H9 (cell line): ENCODE measurements around the gene SPATS2. TPM values are rescaled to one million over a fixed set of nuclear protein-coding genes. Genes with fewer than 3 reads are reported as not detected.
"Not testable (repeated sequence)": the region's sequence is repeated elsewhere in the genome, so short reads cannot be mapped to it uniquely, and the experiment has no call there.

Source experiments
- DNase-seq: peaks from one replicate; pipeline ENCODE4 v3.0.0-alpha.2; 2017
- H2AFZ ChIP-seq: one replicate; pipeline ENCODE4 v1.6.1; 2013; ENCODE audit warnings: mild to moderate bottlenecking, low read length, control low read depth, moderate library complexity
- H2AK5ac ChIP-seq: 2 replicates; pipeline ENCODE4 v1.6.1; 2013; ENCODE audit warnings: low read length, control low read depth, mixed read lengths; ENCODE audit not compliant: insufficient read length
- H2BK120ac ChIP-seq: one replicate; pipeline ENCODE4 v1.6.1; 2013; ENCODE audit warnings: low read depth, mild to moderate bottlenecking, low read length, control low read depth, inconsistent platforms; ENCODE audit not compliant: poor library complexity, severe bottlenecking
- H2BK12ac ChIP-seq: 2 replicates; pipeline ENCODE4 v1.6.1; 2013; ENCODE audit warnings: low read length, control low read depth, mixed read lengths, low read depth; ENCODE audit not compliant: insufficient read length
- H2BK15ac ChIP-seq: 2 replicates; pipeline ENCODE4 v1.6.1; 2013; ENCODE audit warnings: low read depth, low read length, control low read depth
- H2BK20ac ChIP-seq: one replicate; pipeline ENCODE4 v1.6.1; 2013; ENCODE audit warnings: low read depth, mild to moderate bottlenecking, low read length, control low read depth, inconsistent platforms; ENCODE audit not compliant: poor library complexity, severe bottlenecking
- H2BK5ac ChIP-seq: 2 replicates; pipeline ENCODE4 v1.6.1; 2013; ENCODE audit warnings: low read length, control low read depth, mixed read lengths; ENCODE audit not compliant: insufficient read length
- H3K14ac ChIP-seq: 2 replicates; pipeline ENCODE4 v1.6.1; 2013; ENCODE audit warnings: low read length, control low read depth; ENCODE audit not compliant: insufficient read depth
- H3K18ac ChIP-seq: 2 replicates; pipeline ENCODE4 v1.6.1; 2013; ENCODE audit warnings: low read depth, mild to moderate bottlenecking, mixed read lengths, low read length, control low read depth; ENCODE audit not compliant: insufficient read length
- H3K23ac ChIP-seq: 2 replicates; pipeline ENCODE4 v1.6.1; 2013; ENCODE audit warnings: low read length, control low read depth, mixed read lengths, low read depth; ENCODE audit not compliant: insufficient read length
- H3K23me2 ChIP-seq: 2 replicates; pipeline ENCODE4 v1.6.1; 2013; ENCODE audit warnings: low read depth, mild to moderate bottlenecking, mixed read lengths, low read length, control low read depth; ENCODE audit not compliant: insufficient read length, poor library complexity, severe bottlenecking
- H3K27ac ChIP-seq: 2 replicates; pipeline ENCODE4 v1.5.1; 2013; ENCODE audit warnings: low read length, control low read depth, mixed read lengths, low read depth; ENCODE audit not compliant: insufficient read length
- H3K27me3 ChIP-seq: 2 replicates; pipeline ENCODE4 v1.6.1; 2013; ENCODE audit warnings: low read length, control low read depth, inconsistent platforms; ENCODE audit not compliant: insufficient read depth
- H3K4ac ChIP-seq: 2 replicates; pipeline ENCODE4 v1.6.1; 2013; ENCODE audit warnings: low read depth, mild to moderate bottlenecking, control low read depth, inconsistent platforms, low read length, moderate library complexity
- H3K4me1 ChIP-seq: 2 replicates; pipeline ENCODE4 v1.6.1; 2013; ENCODE audit warnings: low read length, control low read depth, inconsistent platforms; ENCODE audit not compliant: insufficient read depth
- H3K4me2 ChIP-seq: 2 replicates; pipeline ENCODE4 v1.6.1; 2013; ENCODE audit warnings: low read length, control low read depth, mixed read lengths; ENCODE audit not compliant: insufficient read length, insufficient read depth
- H3K56ac ChIP-seq: 2 replicates; pipeline ENCODE4 v1.6.1; 2013; ENCODE audit warnings: low read depth, mild to moderate bottlenecking, mixed read lengths, low read length, control low read depth; ENCODE audit not compliant: insufficient read length
- H3K79me1 ChIP-seq: 2 replicates; pipeline ENCODE4 v1.6.1; 2013; ENCODE audit warnings: low read depth, mild to moderate bottlenecking, moderate library complexity, low read length, control low read depth, inconsistent platforms; ENCODE audit not compliant: insufficient read depth, poor library complexity, severe bottlenecking
- H3K79me2 ChIP-seq: 2 replicates; pipeline ENCODE4 v1.6.1; 2013; ENCODE audit warnings: low read length, control low read depth, inconsistent platforms; ENCODE audit not compliant: insufficient read depth
- H3K9ac ChIP-seq: 2 replicates; pipeline ENCODE4 v1.6.1; 2013; ENCODE audit warnings: low read length, control low read depth, mixed read lengths; ENCODE audit not compliant: insufficient read length; ENCODE audit errors: extremely low read depth
- H3K9me3 ChIP-seq: one replicate; pipeline ENCODE4 v1.6.1; 2013; ENCODE audit warnings: low read depth, low read length, inconsistent platforms; ENCODE audit not compliant: control insufficient read depth
- H3T11ph ChIP-seq: one replicate; pipeline ENCODE4 v1.6.1; 2013; ENCODE audit warnings: mild to moderate bottlenecking, low read length, control low read depth, inconsistent platforms
- H4K20me1 ChIP-seq: one replicate; pipeline ENCODE4 v1.6.1; 2013; ENCODE audit not compliant: control insufficient read depth, insufficient read length, insufficient read depth
- H4K5ac ChIP-seq: 2 replicates; pipeline ENCODE4 v1.6.1; 2013; ENCODE audit warnings: low read depth, mild to moderate bottlenecking, mixed read lengths, low read length, control low read depth; ENCODE audit not compliant: insufficient read length
- H4K8ac ChIP-seq: replicated peaks from 2 replicates; pipeline ENCODE4 v1.6.1; 2013; ENCODE audit warnings: low read length, control low read depth, mixed read lengths, low read depth; ENCODE audit not compliant: insufficient read length
- H4K91ac ChIP-seq: 2 replicates; pipeline ENCODE4 v1.6.1; 2013; ENCODE audit warnings: low read depth, mild to moderate bottlenecking, moderate library complexity, mixed read lengths, low read length, control low read depth; ENCODE audit not compliant: insufficient read length
- H3K27ac Mint-ChIP-seq, 3 experiments: 2 replicates in 2 of 3; 3 replicates in 1 of 3; pipeline ENCODE4 v1.8.0; 2020 to 2021; ENCODE audit warnings: mixed read lengths in 3 of 3, mild to moderate bottlenecking in 1 of 3, moderate library complexity in 1 of 3
- H3K27me3 Mint-ChIP-seq: 2 replicates; pipeline ENCODE4 v1.8.0; 2021; ENCODE audit warnings: low read depth, mild to moderate bottlenecking, moderate library complexity, mixed read lengths
- H3K36me3 Mint-ChIP-seq, 3 experiments: 2 replicates in 2 of 3; 3 replicates in 1 of 3; pipeline ENCODE4 v1.8.0; 2020 to 2021; ENCODE audit warnings: low read depth in 3 of 3, mixed read lengths in 3 of 3; ENCODE audit not compliant: insufficient read depth in 1 of 3
- H3K4me1 Mint-ChIP-seq, 2 experiments: 2 replicates each; pipeline ENCODE4 v1.8.0; 2020; ENCODE audit warnings: mixed read lengths in 2 of 2
- H3K4me3 Mint-ChIP-seq, 2 experiments: 2 replicates in 1 of 2; 3 replicates in 1 of 2; pipeline ENCODE4 v1.8.0; 2020 to 2021; ENCODE audit warnings: mild to moderate bottlenecking in 2 of 2, mixed read lengths in 2 of 2, moderate library complexity in 1 of 2
- H3K9me3 Mint-ChIP-seq, 2 experiments: 2 replicates in 1 of 2; 3 replicates in 1 of 2; pipeline ENCODE4 v1.8.0; 2020; ENCODE audit warnings: mild to moderate bottlenecking in 2 of 2, mixed read lengths in 2 of 2, moderate library complexity in 1 of 2
- WGBS: extraction: QIAGEN DNeasy Blood & Tissue Kit; methylation state at CpG from one replicate; pipeline ENCODE4 v1.1.7; 2013; ENCODE audit warnings: missing lambda C conversion rate, low lambda C conversion rate, mixed read lengths; ENCODE audit not compliant: insufficient read length; ENCODE audit errors: extremely low coverage; 5-methylcytosine and 5-hydroxymethylcytosine counted together
- total RNA-seq: library from RNA; stranded (reverse); gene quantifications from 2 replicates; pipeline ENCODE4 v1.2.1, GENCODE V29; 2021
- TF ChIP-seq, protein P1 (sequence below): fragments of 200-600 bp; sonication (generic); conservative IDR thresholded peaks from 3 replicates; pipeline ENCODE4 v1.8.0; 2021; ENCODE audit warnings: antibody characterized with exemption, mild to moderate bottlenecking

The SPATS2 gene
- total RNA-seq, 1 experiment from 2014 or later = 17.1 TPM

DNA sequence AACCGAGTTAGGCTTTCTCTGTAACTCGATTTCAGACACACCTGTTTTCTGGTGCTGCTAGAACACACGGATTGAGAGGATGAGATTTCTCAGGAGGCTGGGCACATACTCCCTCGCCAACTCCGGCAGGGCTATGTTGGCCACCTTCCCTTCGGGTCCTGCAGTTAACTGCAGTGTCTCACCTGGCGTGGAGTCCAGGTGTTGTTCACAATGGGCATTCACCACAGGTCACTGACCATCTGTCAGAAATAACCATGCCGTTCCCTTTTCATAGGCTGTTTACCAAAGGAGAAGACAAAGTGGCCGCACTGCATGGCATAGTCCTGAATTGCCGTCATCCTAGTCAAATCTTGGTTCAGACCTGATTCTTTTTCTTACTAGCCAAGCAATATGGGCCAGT is 166.1 kb downstream of the SPATS2 start:
- no peak overlapping the region for H3K4me3 Mint-ChIP-seq
- Histone ChIP-seq H2BK12ac (no peak overlapping the region), H2BK15ac (no peak overlapping the region), H3K79me1 (no peaks in the 10 kb centered on the region), H3K4me2 (no peak overlapping the region), H3K9me3 (no peaks in the 10 kb centered on the region), H2BK20ac (no peak overlapping the region), H4K5ac (no peak overlapping the region), H3K4me1 (no peaks in the 10 kb centered on the region; the same call in 1 of the 2 replicates), H3K18ac (no peak overlapping the region), H3K79me2 (no peaks in the 10 kb centered on the region), H4K20me1 (no peaks in the 10 kb centered on the region), H2AK5ac (no peak overlapping the region), H3K27me3 (peaks cover 23% of the 10 kb centered on the region), H3K14ac (no peak overlapping the region), H4K91ac (no peak overlapping the region), H3K56ac (no peak overlapping the region), H4K8ac (no peak overlapping the region), H2BK5ac (no peak overlapping the region), H3K4ac (no peak overlapping the region), H2BK120ac (no peak overlapping the region), H2AFZ (no peak overlapping the region), H3K23ac (no peak overlapping the region), H3K27ac (no peak overlapping the region), H3K23me2 (peaks cover 8% of the 10 kb centered on the region), H3T11ph (no peak overlapping the region), H3K9ac (no peak overlapping the region)
- H3K27ac Mint-ChIP-seq = no peak overlapping the region
- peak; percentile 18 for DNase-seq
- no peaks in the 10 kb centered on the region; a peak in 1 of 5 replicates for H3K9me3 Mint-ChIP-seq
- TF ChIP-seq, protein P1, sequence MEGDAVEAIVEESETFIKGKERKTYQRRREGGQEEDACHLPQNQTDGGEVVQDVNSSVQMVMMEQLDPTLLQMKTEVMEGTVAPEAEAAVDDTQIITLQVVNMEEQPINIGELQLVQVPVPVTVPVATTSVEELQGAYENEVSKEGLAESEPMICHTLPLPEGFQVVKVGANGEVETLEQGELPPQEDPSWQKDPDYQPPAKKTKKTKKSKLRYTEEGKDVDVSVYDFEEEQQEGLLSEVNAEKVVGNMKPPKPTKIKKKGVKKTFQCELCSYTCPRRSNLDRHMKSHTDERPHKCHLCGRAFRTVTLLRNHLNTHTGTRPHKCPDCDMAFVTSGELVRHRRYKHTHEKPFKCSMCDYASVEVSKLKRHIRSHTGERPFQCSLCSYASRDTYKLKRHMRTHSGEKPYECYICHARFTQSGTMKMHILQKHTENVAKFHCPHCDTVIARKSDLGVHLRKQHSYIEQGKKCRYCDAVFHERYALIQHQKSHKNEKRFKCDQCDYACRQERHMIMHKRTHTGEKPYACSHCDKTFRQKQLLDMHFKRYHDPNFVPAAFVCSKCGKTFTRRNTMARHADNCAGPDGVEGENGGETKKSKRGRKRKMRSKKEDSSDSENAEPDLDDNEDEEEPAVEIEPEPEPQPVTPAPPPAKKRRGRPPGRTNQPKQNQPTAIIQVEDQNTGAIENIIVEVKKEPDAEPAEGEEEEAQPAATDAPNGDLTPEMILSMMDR = no peak
- H3K36me3 Mint-ChIP-seq = peaks cover 0 to 8% (median 3%) of the 10 kb centered on the region in 3 experiments; a peak in 5 of 7 replicates
- WGBS = no CpG with 5 or more reads among the region's 10 CpGs
- H3K4me1 Mint-ChIP-seq = peaks cover 4 to 15% of the 10 kb centered on the region in 2 experiments; a peak in 3 of 4 replicates
- peaks cover 47% of the 10 kb centered on the region for H3K27me3 Mint-ChIP-seq

DNA sequence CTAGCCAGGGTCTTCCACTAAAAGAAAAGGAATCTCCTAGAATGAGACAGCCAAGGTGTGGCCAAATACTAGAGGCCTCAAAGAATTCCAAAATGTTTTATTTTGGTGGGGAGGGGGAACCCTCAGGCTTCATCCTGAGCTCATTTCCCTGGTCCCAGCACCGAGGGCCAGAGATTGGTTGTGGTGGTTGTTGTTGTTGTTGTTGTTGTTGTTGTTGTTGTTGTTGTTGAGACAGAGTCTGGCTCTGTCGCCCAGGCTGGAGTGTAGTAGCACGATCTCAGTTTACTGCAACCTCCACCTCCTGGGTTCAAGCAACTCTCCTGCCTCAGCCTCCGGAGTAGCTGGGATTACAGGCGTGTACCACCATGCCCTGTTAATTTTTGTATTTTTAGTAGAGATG is 166.9 kb downstream of the SPATS2 start:
- H3T11ph ChIP-seq, H3K27ac Mint-ChIP-seq, H3K14ac ChIP-seq, H3K9me3 Mint-ChIP-seq, H3K18ac ChIP-seq, H4K91ac ChIP-seq, H3K4me2 ChIP-seq, H3K4ac ChIP-seq, H2BK20ac ChIP-seq, H3K56ac ChIP-seq, H3K9ac ChIP-seq, H3K4me3 Mint-ChIP-seq, H3K27ac ChIP-seq, H2BK15ac ChIP-seq, H4K20me1 ChIP-seq, H4K5ac ChIP-seq, DNase-seq, H3K9me3 ChIP-seq, H3K79me1 ChIP-seq, H3K79me2 ChIP-seq, H2BK5ac ChIP-seq, H3K36me3 Mint-ChIP-seq, H3K23ac ChIP-seq, H3K4me1 ChIP-seq, H2AK5ac ChIP-seq, H2BK120ac ChIP-seq, H2BK12ac ChIP-seq, H4K8ac ChIP-seq, H2AFZ ChIP-seq, H3K23me2 ChIP-seq: not testable (repeated sequence)
- no CpG with 5 or more reads among the region's 5 CpGs for WGBS
- Mint-ChIP-seq H3K4me1 (peaks cover 4 to 15% of the 10 kb centered on the region in 2 experiments; a peak in 3 of 4 replicates), H3K27me3 (peaks cover 54% of the 10 kb centered on the region)
- H3K27me3 ChIP-seq = peaks cover 26% of the 10 kb centered on the region
